NCI-H2196 treated with DMSO at 0.1 percent for 48 hours (cell line): ENCODE data around the gene PRIMPOL.
"Not testable (repeated sequence)": the region's sequence is repeated elsewhere in the genome, so short reads cannot be mapped to it uniquely, and the experiment has no call there.

ENCODE experiments used
- DNase-seq: peaks from one replicate; lab custom pipeline; 2025; ENCODE audit not compliant: unreplicated experiment; lab: John Stamatoyannopoulos, UW

Gene PRIMPOL, protein sequence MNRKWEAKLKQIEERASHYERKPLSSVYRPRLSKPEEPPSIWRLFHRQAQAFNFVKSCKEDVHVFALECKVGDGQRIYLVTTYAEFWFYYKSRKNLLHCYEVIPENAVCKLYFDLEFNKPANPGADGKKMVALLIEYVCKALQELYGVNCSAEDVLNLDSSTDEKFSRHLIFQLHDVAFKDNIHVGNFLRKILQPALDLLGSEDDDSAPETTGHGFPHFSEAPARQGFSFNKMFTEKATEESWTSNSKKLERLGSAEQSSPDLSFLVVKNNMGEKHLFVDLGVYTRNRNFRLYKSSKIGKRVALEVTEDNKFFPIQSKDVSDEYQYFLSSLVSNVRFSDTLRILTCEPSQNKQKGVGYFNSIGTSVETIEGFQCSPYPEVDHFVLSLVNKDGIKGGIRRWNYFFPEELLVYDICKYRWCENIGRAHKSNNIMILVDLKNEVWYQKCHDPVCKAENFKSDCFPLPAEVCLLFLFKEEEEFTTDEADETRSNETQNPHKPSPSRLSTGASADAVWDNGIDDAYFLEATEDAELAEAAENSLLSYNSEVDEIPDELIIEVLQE

DNA sequence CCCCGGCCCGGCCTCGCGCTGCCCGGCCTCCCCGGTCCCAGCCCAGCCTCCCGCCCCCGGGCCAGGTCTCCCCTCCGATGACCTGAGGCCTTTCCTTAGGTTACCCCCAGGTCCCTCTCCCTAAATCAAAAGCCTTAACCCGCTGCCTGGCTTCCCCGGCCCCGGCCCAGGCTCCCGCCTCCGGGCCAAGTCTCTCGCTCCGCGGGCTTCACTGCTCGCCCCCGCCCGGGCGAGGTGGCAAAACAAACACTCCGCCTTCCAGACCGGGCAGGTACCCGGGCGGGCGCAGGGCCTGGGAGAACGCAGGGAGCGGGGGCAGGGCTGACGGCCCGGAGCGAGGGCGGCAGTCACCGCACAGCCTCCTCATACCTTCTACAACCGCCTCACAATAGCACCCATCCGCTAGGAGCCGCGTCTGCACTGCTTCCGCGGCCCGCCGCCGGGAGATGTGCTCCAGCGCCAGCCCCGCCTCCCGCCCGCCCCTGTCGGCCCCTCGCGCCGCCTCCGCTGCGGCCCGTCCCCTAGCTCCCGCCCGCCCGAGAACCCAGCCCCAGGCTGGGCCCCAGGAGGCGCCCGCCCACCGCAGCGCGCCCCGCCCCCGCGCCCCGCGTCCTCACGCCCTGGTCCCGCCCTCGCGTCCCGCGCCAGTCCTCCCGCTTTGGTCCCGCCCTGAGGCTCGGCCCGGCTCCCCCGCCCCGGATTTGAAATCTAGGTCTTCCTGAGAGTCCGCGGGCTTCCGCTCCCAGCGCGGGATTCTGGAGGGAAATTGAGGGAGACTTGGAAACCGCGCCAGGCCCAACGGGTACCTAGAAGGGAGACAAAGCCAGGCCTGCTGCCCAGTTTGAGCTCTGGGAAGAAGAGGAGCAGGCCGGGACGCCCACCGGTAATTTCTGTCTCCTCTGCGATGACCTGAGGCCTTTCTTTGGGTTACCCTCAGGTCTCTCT is at the start of gene PRIMPOL, which contains the start of gene CASP3:
Gene PRIMPOL, plus strand, starts transcription at position 713 of the 945 bp plus-strand sequence. CDS start 7,403 bp downstream, outside the sequence.
Gene CASP3, minus strand, starts transcription at position 422 of the 945 bp plus-strand sequence. CDS start 10,994 bp downstream, outside the sequence.
- DNase-seq = peak; percentile 84

- DNase-seq = not testable (repeated sequence)
These were observed 48.6 kb upstream of the PRIMPOL start for GRCh38 chr4:184600982-184601381.

DNA sequence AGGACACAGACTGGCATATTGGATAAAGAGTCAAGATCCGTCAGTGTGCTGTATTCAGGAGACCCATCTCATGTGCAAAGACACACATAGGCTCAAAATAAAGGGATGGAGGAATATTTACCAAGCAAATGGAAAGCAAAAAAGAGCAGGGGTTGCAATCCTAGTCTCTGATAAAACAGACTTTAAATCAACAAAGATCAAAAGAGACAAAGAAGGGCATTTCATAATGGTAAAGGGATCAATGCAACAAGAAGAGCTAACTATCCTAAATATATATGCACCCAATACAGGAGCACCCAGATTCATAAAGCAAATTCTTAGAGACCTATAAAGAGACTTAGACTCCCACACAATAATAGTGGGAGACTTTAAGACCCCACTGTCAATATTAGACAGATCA is 46.7 kb upstream of the PRIMPOL start:
- not testable (repeated sequence) for DNase-seq

DNA sequence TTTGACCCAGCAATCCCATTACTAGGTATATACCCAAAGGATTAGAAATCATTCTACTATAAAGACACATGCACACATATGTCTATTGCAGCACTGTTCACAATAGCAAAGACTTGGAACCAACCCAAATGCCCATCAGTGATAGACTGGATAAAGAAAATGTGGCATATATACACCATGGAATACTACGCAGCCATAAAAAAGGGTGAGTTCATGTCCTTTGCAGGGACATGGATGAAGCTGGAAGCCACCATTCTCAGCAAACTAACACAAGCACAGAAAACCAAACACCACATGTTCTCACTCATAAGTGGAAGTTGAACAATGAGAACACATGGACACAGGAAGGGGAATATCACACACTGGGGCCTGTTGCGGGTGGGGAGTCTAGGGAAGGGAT is 42.1 kb upstream of the PRIMPOL start:
- DNase-seq = not testable (repeated sequence)

- DNase-seq = no peak
These were observed 37.5 kb upstream of the PRIMPOL start for GRCh38 chr4:184612074-184612473.

- no peak for DNase-seq
These were observed 36.1 kb upstream of the PRIMPOL start for GRCh38 chr4:184613405-184613804.

DNA sequence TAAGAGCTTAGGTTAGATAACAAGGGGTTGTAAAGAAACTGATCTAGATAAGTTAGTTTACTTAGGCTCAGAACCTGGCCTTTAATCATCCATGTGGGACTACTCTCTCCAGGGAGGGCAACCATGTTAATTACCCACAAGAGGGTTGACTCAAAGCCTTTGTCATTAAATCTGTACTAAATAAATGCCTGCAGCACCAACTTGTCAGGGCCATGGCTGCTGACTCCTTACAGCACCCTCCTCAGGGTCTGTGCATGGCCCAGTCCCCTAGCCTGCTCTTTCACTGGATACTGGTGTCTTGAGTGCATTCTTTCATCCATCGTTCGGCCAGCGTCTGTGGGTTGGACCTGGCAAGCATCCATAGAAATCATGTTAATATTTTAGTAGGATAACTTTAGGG is 35.0 kb upstream of the PRIMPOL start:
- no peak for DNase-seq

DNA sequence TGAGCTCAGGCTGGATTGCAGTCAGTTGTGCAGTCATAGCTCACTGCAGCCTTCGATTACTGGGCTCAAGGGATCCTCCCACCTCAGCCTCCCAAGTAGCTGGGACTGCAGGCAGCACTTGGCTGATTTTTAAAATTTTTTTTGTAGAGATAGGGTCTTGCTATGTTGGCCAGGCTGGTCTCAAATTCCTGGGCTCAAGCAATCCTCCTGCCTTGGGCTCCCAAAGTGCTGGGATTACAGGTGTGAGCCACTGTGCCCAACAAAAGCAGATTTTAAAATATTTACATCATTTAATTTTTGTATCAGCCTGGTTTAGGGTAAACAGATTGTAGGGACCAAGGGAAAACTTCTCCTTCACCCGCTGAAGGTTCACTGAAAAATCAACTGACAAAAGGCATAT is 33.4 kb upstream of the PRIMPOL start:
- DNase-seq = not testable (repeated sequence)

GRCh38 chr4:184616633-184617551 is 32.6 kb upstream of the PRIMPOL start:
- no peak for DNase-seq

- DNase-seq = no peak
These were observed 31.8 kb upstream of the PRIMPOL start for GRCh38 chr4:184617600-184618196.

GRCh38 chr4:184620212-184620867 is 29.2 kb upstream of the PRIMPOL start:
- DNase-seq = no peak

DNA sequence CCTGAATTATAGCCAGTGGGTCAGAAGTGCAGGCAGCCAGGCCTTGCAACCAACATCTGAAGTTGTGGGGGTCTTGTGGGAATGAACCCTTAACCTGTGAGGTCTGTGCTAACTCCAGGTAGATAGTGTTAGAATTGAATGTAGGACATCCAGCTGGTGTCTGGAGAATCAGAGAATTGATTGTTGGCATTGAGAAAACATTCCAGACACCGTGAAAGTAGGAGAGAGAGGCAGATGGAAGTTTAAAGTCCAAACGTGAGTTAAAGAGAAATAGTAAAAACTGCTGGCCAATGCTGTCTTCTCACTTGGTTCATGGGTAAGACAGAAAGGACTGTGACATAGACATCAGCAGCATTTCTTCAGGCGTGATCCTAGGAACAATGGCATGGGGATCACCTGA is 28.0 kb upstream of the PRIMPOL start:
- no peak for DNase-seq

DNA sequence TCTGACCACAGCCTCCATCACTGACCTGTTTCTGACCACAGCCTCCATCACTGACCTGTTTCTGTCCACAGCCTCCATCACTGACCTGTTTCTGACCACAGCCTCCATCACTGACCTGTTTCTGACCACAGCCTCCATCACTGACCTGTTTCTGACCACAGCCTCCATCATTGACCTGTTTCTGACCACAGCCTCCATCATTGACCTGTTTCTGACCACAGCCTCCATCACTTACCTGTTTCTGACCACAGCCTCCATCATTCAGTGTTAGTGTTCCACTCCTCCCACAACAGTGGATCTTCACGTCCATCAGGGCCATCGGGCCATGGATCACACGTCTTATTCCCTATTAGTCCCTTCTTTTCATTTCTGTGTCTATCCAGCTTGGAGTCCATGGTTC is 25.0 kb upstream of the PRIMPOL start:
- not testable (repeated sequence) for DNase-seq

DNA sequence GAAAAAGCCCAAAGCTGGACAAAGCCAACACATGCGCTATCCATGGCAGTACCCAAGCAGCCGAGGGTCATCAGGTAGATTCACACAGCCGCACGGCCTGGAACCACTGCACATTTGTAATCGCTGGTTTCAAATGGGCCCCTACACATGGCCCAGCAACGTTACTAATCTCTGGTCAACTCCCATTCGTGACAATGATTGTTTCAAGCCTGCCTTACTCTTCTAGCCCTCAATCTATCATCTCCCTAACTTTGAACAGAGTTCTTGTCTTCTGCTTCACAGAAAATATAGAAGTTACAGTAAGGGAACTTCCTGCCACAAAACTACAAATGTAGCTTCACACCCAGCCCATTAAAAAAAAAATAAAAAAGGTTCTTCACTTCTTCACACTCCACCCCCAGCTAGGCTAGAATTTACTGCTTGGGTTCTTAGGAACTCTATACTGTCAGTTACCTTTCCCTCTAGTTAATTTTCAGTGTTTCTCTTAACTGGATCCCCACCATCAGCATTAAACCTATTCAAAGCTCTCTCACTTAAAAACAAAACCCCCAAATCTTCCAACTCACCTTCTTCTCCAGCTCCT is 24.5 kb upstream of the PRIMPOL start:
- no peak for DNase-seq

DNA sequence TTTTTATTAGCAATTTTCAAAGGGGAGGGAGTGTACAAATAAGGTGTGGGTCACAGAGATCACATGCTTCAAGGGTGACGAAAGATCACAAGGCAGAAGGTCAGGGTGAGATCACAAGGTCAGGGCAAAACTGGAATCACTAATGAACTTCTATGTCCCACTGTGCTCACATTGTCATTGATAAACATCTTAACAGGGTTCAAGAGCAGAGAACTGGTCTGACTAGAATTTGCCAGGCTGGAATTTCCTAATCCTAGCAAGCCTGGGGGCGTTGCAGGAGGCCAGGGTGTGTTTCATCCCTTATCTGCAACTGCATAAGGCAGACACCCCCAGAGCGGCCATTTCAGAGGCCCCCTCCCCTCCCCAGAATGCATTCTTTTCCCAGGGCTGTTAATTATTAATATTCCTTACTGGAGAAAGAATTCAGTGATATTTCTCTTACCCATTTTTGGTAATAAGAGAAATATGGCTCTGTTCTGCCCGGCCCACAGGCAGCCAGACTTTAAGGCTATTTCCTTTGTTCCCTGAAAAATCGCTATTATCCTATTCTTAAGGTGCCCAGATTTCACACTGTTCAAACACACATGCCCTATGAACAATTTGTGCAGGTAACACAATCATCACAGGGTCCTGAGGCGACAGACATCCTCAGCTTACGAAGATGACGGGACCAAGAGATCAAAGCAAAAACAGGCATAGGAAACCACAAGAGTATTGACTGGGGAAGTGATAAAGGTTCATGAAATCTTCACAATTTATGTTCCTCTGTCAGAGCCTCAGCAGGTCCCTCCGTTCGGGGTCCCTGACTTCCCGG is 23.5 kb upstream of the PRIMPOL start:
- not testable (repeated sequence) for DNase-seq

GRCh38 chr4:184628103-184628502 is 21.4 kb upstream of the PRIMPOL start:
- no peak for DNase-seq

DNA sequence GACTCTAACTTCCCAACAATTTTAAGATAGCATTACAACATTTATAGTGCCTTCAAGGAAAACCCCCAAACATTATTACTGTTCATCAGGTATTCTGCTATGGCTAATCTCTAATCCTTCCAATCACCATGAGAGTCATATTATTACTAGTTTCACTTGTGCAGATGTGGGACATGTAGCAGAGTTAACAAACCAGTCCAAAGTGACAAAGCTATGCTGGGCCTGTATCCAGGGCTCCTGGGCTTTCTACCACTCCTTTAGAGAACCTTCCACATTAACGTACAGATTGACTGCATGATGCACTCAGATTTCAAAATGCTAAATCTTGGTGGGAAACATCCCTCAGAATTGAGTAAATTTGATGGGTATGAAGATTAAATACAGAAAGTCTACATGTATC is 16.7 kb upstream of the PRIMPOL start:
- DNase-seq = no peak

DNA sequence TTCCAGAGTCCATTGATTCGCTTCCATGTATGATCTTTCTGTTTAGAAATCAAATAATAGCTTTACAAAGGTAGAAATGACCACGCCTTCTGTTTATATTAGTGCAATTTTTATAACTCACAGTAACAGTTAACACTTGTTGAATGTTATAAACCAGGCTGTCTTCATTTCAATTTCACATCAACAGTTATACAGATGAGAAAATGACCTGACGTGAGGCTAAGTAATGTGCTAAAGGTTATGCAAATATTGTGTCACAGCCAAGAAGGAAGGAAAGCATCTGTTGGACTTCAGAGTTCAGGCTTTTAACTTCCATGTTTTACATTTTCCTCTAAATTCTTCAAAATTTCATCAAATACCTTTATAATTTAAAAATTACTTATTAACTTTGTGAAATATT is 14.2 kb upstream of the PRIMPOL start:
- no peak for DNase-seq
